ENCODE data around the gene ZBTB48. TPM values are rescaled to one million over a fixed set of nuclear protein-coding genes. Genes with fewer than 3 reads are reported as not detected.

The ZBTB48 gene
- total RNA-seq, 1 donor from 2014 or later, result 20.0 TPM

DNA sequence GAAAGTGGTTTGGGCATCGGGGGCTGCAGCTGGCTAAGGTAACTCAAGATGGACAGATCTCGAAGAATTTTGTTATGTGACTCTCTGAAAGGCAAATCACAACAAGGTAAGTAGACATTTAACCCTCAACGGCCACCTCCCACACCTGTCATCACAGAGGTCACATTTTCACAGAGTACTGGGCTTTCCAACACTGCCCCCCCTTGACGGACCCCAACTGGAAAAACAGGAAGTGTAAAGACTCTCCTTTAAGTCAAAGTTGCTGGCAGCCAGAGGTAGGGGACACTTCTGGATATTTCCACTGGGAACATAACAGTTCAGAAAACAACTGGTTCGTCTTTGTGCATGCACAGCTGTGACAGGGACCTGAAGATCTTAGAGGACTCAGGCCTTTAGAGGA is 47.8 kb upstream of the ZBTB48 start:
- Mint-ChIP-seq H3K4me3 (ENCODE audit: unreplicated experiment) (no peak overlapping the region), H3K27ac (ENCODE audit: unreplicated experiment) (no peak overlapping the region), H3K4me1 (ENCODE audit: low read depth, unreplicated experiment) (peaks cover 6% of the 10 kb centered on the region), H3K27me3 (ENCODE audit: low read depth, unreplicated experiment) (no peaks in the 10 kb centered on the region), H3K36me3 (ENCODE audit: low read depth, unreplicated experiment) (peaks cover 25% of the 10 kb centered on the region), H3K9me3 (ENCODE audit: unreplicated experiment) (no peaks in the 10 kb centered on the region)
- H3K27ac ChIP-seq (ENCODE audit: low read depth, low read length), result no peak overlapping the region
- FAIRE-seq (no peak), DNase-seq (ENCODE audit: low read depth) (no peak)
- no peak overlapping the region for H3K4me3 ChIP-seq (ENCODE audit: insufficient read depth, low read depth, low read length)
- TF ChIP-seq, protein P1, sequence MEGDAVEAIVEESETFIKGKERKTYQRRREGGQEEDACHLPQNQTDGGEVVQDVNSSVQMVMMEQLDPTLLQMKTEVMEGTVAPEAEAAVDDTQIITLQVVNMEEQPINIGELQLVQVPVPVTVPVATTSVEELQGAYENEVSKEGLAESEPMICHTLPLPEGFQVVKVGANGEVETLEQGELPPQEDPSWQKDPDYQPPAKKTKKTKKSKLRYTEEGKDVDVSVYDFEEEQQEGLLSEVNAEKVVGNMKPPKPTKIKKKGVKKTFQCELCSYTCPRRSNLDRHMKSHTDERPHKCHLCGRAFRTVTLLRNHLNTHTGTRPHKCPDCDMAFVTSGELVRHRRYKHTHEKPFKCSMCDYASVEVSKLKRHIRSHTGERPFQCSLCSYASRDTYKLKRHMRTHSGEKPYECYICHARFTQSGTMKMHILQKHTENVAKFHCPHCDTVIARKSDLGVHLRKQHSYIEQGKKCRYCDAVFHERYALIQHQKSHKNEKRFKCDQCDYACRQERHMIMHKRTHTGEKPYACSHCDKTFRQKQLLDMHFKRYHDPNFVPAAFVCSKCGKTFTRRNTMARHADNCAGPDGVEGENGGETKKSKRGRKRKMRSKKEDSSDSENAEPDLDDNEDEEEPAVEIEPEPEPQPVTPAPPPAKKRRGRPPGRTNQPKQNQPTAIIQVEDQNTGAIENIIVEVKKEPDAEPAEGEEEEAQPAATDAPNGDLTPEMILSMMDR (IDR thresholded peaks at IDR 0.05; ENCODE audit: insufficient read depth, low read depth, low read length), result no peak
- no peak for TF ChIP-seq EZH2 (IDR thresholded peaks at IDR 0.05; ENCODE audit: insufficient read depth, low read length)
- no peak overlapping the region for H3K4me2 ChIP-seq (ENCODE audit: low read length)
- no peaks in the 10 kb centered on the region for H3K9me3 ChIP-seq (ENCODE audit: insufficient read depth, low read depth, low read length)
- H3K36me3 ChIP-seq (ENCODE audit: insufficient read depth, low read length), result peaks cover 49% of the 10 kb centered on the region
- no peaks in the 10 kb centered on the region for H3K4me1 ChIP-seq (ENCODE audit: insufficient read depth, low read length)
- no peak overlapping the region for H2AFZ ChIP-seq (ENCODE audit: low read depth, low read length)
- no peaks in the 10 kb centered on the region for H4K20me1 ChIP-seq (ENCODE audit: insufficient read depth, low read length)
- H3K27me3 ChIP-seq (ENCODE audit: insufficient read depth, low read length), result no peaks in the 10 kb centered on the region
- no peak overlapping the region for H3K9ac ChIP-seq (ENCODE audit: low read length)
- H3K79me2 ChIP-seq (ENCODE audit: insufficient read depth, low read length), result peaks cover 15% of the 10 kb centered on the region

DNA sequence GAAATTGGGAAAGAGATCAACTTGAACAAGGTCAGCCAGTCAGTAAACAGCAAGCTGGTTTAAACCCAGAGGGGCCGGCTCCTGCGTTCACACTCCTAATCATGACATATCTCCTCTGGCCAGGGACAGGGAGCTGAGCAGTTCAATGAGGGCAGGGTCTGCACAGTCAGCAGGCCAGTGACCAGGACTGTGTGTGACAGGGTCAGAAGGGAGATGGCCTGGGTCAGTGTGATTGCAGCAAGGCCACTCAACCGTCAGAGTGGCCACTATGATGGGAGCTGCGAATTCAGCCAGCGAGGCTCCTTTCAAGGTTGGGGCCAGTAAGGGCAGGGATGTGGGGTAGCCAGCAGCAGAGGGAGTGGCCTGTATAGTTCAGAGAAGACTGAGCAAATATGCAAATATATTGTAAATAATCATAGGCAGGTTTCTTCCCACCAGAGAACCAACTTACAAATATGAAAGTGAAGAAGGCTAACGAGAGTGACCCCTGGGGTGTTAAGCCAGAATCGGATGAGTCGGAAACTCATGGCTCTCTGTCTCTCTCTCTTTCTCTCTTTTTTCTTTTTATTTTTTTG is 45.5 kb upstream of the ZBTB48 start:
- Histone ChIP-seq H3K4me3 (ENCODE audit: insufficient read depth, low read depth, low read length) (no peak overlapping the region), H3K27ac (ENCODE audit: low read depth, low read length) (no peak overlapping the region), H3K36me3 (ENCODE audit: insufficient read depth, low read length) (peaks cover 39% of the 10 kb centered on the region), H2AFZ (ENCODE audit: low read depth, low read length) (no peak overlapping the region), H3K79me2 (ENCODE audit: insufficient read depth, low read length) (peaks cover 25% of the 10 kb centered on the region), H3K4me2 (ENCODE audit: low read length) (no peak overlapping the region), H3K9me3 (ENCODE audit: insufficient read depth, low read depth, low read length) (no peaks in the 10 kb centered on the region), H4K20me1 (ENCODE audit: insufficient read depth, low read length) (no peaks in the 10 kb centered on the region), H3K9ac (ENCODE audit: low read length) (no peak overlapping the region), H3K27me3 (ENCODE audit: insufficient read depth, low read length) (no peaks in the 10 kb centered on the region), H3K4me1 (ENCODE audit: insufficient read depth, low read length) (peaks cover 6% of the 10 kb centered on the region)
- TF ChIP-seq, protein P1 (IDR thresholded peaks at IDR 0.05; ENCODE audit: insufficient read depth, low read depth, low read length), result no peak
- no peak for TF ChIP-seq EZH2 (IDR thresholded peaks at IDR 0.05; ENCODE audit: insufficient read depth, low read length)
- H3K4me3 Mint-ChIP-seq (ENCODE audit: unreplicated experiment), result no peak overlapping the region
- H3K9me3 Mint-ChIP-seq (ENCODE audit: unreplicated experiment), result no peaks in the 10 kb centered on the region
- H3K4me1 Mint-ChIP-seq (ENCODE audit: low read depth, unreplicated experiment), result peaks cover 6% of the 10 kb centered on the region
- DNase-seq (ENCODE audit: low read depth) (no peak), FAIRE-seq (no peak)
- H3K27ac Mint-ChIP-seq (ENCODE audit: unreplicated experiment), result no peak overlapping the region
- peaks cover 20% of the 10 kb centered on the region for H3K36me3 Mint-ChIP-seq (ENCODE audit: low read depth, unreplicated experiment)
- H3K27me3 Mint-ChIP-seq (ENCODE audit: low read depth, unreplicated experiment), result no peaks in the 10 kb centered on the region

DNA sequence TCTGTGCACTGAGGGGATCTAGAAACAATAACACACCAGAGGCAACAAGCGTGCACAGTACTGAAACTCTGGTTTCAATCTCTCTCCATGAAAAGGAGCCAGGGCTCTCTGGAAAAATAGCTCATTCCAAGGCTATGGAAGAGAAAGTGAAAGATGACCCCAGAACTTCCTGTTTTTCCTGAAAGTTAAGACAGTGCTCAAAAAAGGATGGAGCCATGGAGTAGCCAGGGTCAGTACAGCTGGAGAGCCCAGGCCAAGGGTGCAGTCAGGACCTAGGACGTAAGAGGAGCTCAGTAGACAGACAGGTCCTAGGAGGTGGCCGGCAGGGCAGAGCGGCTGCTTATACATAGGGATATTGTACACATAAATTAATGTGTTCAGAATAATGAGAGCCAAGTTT is 44.6 kb upstream of the ZBTB48 start:
- TF ChIP-seq EZH2 (IDR thresholded peaks at IDR 0.05; ENCODE audit: insufficient read depth, low read length), result no peak
- TF ChIP-seq, protein P1 (IDR thresholded peaks at IDR 0.05; ENCODE audit: insufficient read depth, low read depth, low read length), result no peak
- Histone ChIP-seq H2AFZ (ENCODE audit: low read depth, low read length) (no peak overlapping the region), H3K79me2 (ENCODE audit: insufficient read depth, low read length) (peaks cover 25% of the 10 kb centered on the region), H3K4me1 (ENCODE audit: insufficient read depth, low read length) (peaks cover 12% of the 10 kb centered on the region), H3K27me3 (ENCODE audit: insufficient read depth, low read length) (no peaks in the 10 kb centered on the region), H3K4me3 (ENCODE audit: insufficient read depth, low read depth, low read length) (no peak overlapping the region), H3K36me3 (ENCODE audit: insufficient read depth, low read length) (peaks cover 39% of the 10 kb centered on the region), H4K20me1 (ENCODE audit: insufficient read depth, low read length) (no peaks in the 10 kb centered on the region), H3K9ac (ENCODE audit: low read length) (no peak overlapping the region), H3K9me3 (ENCODE audit: insufficient read depth, low read depth, low read length) (no peaks in the 10 kb centered on the region), H3K4me2 (ENCODE audit: low read length) (no peak overlapping the region), H3K27ac (ENCODE audit: low read depth, low read length) (no peak overlapping the region)
- H3K36me3 Mint-ChIP-seq (ENCODE audit: low read depth, unreplicated experiment), result peaks cover 22% of the 10 kb centered on the region
- H3K4me3 Mint-ChIP-seq (ENCODE audit: unreplicated experiment), result peak overlapping the region; percentile 57
- no peak overlapping the region for H3K27ac Mint-ChIP-seq (ENCODE audit: unreplicated experiment)
- H3K27me3 Mint-ChIP-seq (ENCODE audit: low read depth, unreplicated experiment), result no peaks in the 10 kb centered on the region
- DNase-seq (ENCODE audit: low read depth) (no peak), FAIRE-seq (no peak)
- peaks cover 6% of the 10 kb centered on the region for H3K4me1 Mint-ChIP-seq (ENCODE audit: low read depth, unreplicated experiment)
- no peaks in the 10 kb centered on the region for H3K9me3 Mint-ChIP-seq (ENCODE audit: unreplicated experiment)

Data from astrocyte (in vitro differentiated cells and primary cell).